ENCODE results near the gene KCNG3.

- TF ChIP-seq FOXP1 (IDR thresholded peaks at IDR 0.05) (no peak), FOXP1 (CRISPR knock-in tag; IDR thresholded peaks at IDR 0.05) (no peak), ZNF776 (CRISPR knock-in tag; IDR thresholded peaks at IDR 0.05) (no peak), CTCF (CRISPR knock-in tag; IDR thresholded peaks at IDR 0.05) (no peak), FOXK2 (IDR thresholded peaks at IDR 0.05) (no peak), EP300 (IDR thresholded peaks at IDR 0.05; ENCODE audit: low read depth in 2 of 2, low read length in 2 of 2) (no peak), EP300 (CRISPR knock-in tag; IDR thresholded peaks at IDR 0.05; ENCODE audit: borderline replicate concordance) (no peak), ZNF703 (CRISPR knock-in tag; IDR thresholded peaks at IDR 0.05; ENCODE audit: borderline replicate concordance) (no peak), SP2 (CRISPR knock-in tag; IDR thresholded peaks at IDR 0.05) (no peak)
Measured at GRCh38 chr2:42407476-42407875, 86.3 kb downstream of the KCNG3 start.
